HG02938 (cell line): ENCODE results near the gene OR11H7.
"Not testable (repeated sequence)": the region's sequence is repeated elsewhere in the genome, so short reads cannot be mapped to it uniquely, and the experiment has no call there.

ENCODE experiments used
- ATAC-seq: cut with Tn5 transposase; IDR thresholded peaks from one replicate; pipeline ENCODE4 v1.9.1; 2021; ENCODE audit warnings: mild to moderate bottlenecking, moderate library complexity; ENCODE audit not compliant: unreplicated experiment

Gene OR11H7

DNA sequence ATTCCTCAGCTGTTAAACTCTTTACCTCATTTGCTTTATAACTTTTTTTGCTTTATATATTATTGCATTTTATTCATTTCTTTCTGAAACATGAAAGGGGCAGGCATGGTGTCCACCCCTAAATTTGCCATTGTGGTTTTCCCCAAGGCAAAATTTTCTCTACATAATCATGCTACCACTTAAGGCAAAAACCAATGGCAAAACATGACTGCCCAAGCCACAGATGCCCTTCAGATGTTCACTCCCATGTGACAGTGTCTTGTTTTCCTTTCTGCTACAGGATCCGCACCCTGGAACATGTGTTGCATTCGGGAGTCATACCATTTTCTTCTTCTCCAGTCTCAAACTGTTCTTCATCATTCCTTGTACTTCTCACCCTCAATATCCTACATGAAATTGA lies 48.6 kb downstream of the OR11H7 start:
- ATAC-seq = no peak

GRCh38 chr14:20278414-20278813 lies 49.6 kb downstream of the OR11H7 start:
- ATAC-seq = no peak

- not testable (repeated sequence) for ATAC-seq
These were observed 51.5 kb downstream of the OR11H7 start for GRCh38 chr14:20280265-20280664.
